H1 (cell line): ENCODE measurements around the gene WDR64. TPM values are rescaled to one million over a fixed set of nuclear protein-coding genes. Genes with fewer than 3 reads are reported as not detected.
"Not testable (repeated sequence)": the region's sequence is repeated elsewhere in the genome, so short reads cannot be mapped to it uniquely, and the experiment has no call there.

Source experiments
- CTCF ChIA-PET: fragments of 300-600 bp; sonication (Branson Sonifier 250); formaldehyde crosslinking; loops from one replicate; lab custom pipeline; 2021; ENCODE audit not compliant: partially characterized antibody; lab: Charles Lee
- POLR2A ChIA-PET: fragments of 300-600 bp; sonication (Branson Sonifier 250); formaldehyde crosslinking; loops from one replicate; lab custom pipeline; 2021; ENCODE audit warnings: inconsistent platforms; ENCODE audit not compliant: partially characterized antibody; lab: Charles Lee
- DNase-seq, 2 experiments: peaks; one replicate each; pipeline versions ENCODE4 v3.0.0 to v3.0.0-alpha.2; 2010 to 2022; ENCODE audit warnings: low spot score in 2 of 2, low read depth in 1 of 2, mixed read lengths in 1 of 2
- FAIRE-seq: peaks from 2 replicates; lab custom pipeline; 2011; peaks lifted over from hg19 to GRCh38; lab: Jason Lieb, UNC
- H2AFZ ChIP-seq: 2 replicates; pipeline ENCODE4 v1.8.1; 2012; ENCODE audit warnings: low read length, inconsistent platforms
- H2AK5ac ChIP-seq: 2 replicates; pipeline ENCODE4 v1.6.1; 2013; ENCODE audit warnings: low read depth, low read length
- H2BK120ac ChIP-seq: replicated peaks from 2 replicates; pipeline ENCODE3; 2013; ENCODE audit warnings: low read depth, low read length, inconsistent platforms
- H2BK12ac ChIP-seq: 2 replicates; pipeline ENCODE4 v1.6.1; 2013; ENCODE audit warnings: low read depth, low read length
- H2BK15ac ChIP-seq: 2 replicates; pipeline ENCODE4 v1.6.1; 2013; ENCODE audit warnings: low read length
- H2BK20ac ChIP-seq: 2 replicates; pipeline ENCODE4 v1.6.1; 2013; ENCODE audit warnings: low read length
- H2BK5ac ChIP-seq: 2 replicates; pipeline ENCODE4 v1.6.1; 2013; ENCODE audit warnings: low read depth, low read length
- H3K14ac ChIP-seq: 2 replicates; pipeline ENCODE4 v1.6.1; 2013; ENCODE audit warnings: inconsistent platforms; ENCODE audit not compliant: insufficient read length
- H3K18ac ChIP-seq: 2 replicates; pipeline ENCODE4 v1.6.1; 2013; ENCODE audit warnings: low read length; ENCODE audit errors: extremely low read depth
- H3K23ac ChIP-seq: 2 replicates; pipeline ENCODE4 v1.6.1; 2013; ENCODE audit warnings: inconsistent platforms; ENCODE audit not compliant: insufficient read length
- H3K23me2 ChIP-seq: 2 replicates; pipeline ENCODE4 v1.6.1; 2013; ENCODE audit warnings: low read depth, low read length
- H3K27ac ChIP-seq: 2 replicates; pipeline ENCODE4 v1.6.1; 2011; ENCODE audit warnings: low read depth, low read length, inconsistent platforms
- H3K27me3 ChIP-seq, 4 experiments: replicated peaks in 1 of 4; 1 replicate in 1 of 4; 2 replicates in 3 of 4; pipeline versions ENCODE4 v1.6.1 to v1.8.1; 2011 to 2013; ENCODE audit warnings: low read length in 3 of 4, mild to moderate bottlenecking in 3 of 4, inconsistent platforms in 2 of 4, mixed read lengths in 2 of 4, moderate library complexity in 1 of 4; ENCODE audit not compliant: control insufficient read depth in 3 of 4, insufficient read depth in 3 of 4; ENCODE audit errors: extremely low read depth in 1 of 4
- H3K36me3 ChIP-seq, 4 experiments: 2 replicates each; pipeline versions ENCODE4 v1.6.1 to v1.8.1; 2011 to 2013; ENCODE audit warnings: mild to moderate bottlenecking in 4 of 4, low read length in 3 of 4, moderate library complexity in 2 of 4, control low read depth in 1 of 4, inconsistent platforms in 1 of 4; ENCODE audit not compliant: insufficient read depth in 4 of 4, control insufficient read depth in 2 of 4
- H3K4ac ChIP-seq: replicated peaks from 2 replicates; pipeline ENCODE3; 2013; ENCODE audit warnings: low read length, low read depth, mixed read lengths, inconsistent platforms; ENCODE audit not compliant: insufficient read length
- H3K4me1 ChIP-seq, 4 experiments: replicated peaks in 1 of 4; 1 replicate in 1 of 4; 2 replicates in 3 of 4; pipeline versions ENCODE4 v1.6.1 to v1.8.1; 2011 to 2013; ENCODE audit warnings: low read length in 3 of 4, inconsistent platforms in 2 of 4, mixed read lengths in 1 of 4; ENCODE audit not compliant: insufficient read depth in 4 of 4, control insufficient read depth in 3 of 4
- H3K4me2 ChIP-seq, 2 experiments: 2 replicates each; pipeline versions ENCODE4 v1.6.1 to v1.8.1; 2011 to 2013; ENCODE audit warnings: low read depth in 2 of 2, low read length in 2 of 2, control low read depth in 1 of 2, inconsistent platforms in 1 of 2, mild to moderate bottlenecking in 1 of 2; ENCODE audit not compliant: insufficient read depth in 1 of 2
- H3K4me3 ChIP-seq, 4 experiments: fragments of 200-600, 300-600 bp in 1 of 4; sonication (generic), shearing (Covaris generic), sonication (Bioruptor Twin) in 1 of 4; 2 replicates each; pipeline versions ENCODE4 v1.5.1 to v1.8.1; 2011 to 2016; ENCODE audit warnings: low read length in 4 of 4, low read depth in 3 of 4, control low read depth in 2 of 4, inconsistent platforms in 2 of 4, mild to moderate bottlenecking in 2 of 4, mixed read lengths in 1 of 4, moderate library complexity in 1 of 4; ENCODE audit not compliant: insufficient read depth in 2 of 4; ENCODE audit errors: extremely low read depth in 1 of 4
- H3K56ac ChIP-seq: replicated peaks from 2 replicates; pipeline ENCODE3; 2013; ENCODE audit warnings: low read depth, mild to moderate bottlenecking, mixed read lengths, low read length, inconsistent platforms; ENCODE audit not compliant: insufficient read length
- H3K79me1 ChIP-seq: 2 replicates; pipeline ENCODE4 v1.6.1; 2013; ENCODE audit warnings: low read depth, low read length, control low read depth
- H3K79me2 ChIP-seq, 2 experiments: 2 replicates each; pipeline versions ENCODE4 v1.6.1 to v1.8.1; 2012 to 2013; ENCODE audit warnings: low read length in 2 of 2, mild to moderate bottlenecking in 2 of 2, inconsistent platforms in 1 of 2; ENCODE audit not compliant: insufficient read depth in 2 of 2, control insufficient read depth in 1 of 2
- H3K9ac ChIP-seq, 4 experiments: replicated peaks in 1 of 4; 1 replicate in 1 of 4; 2 replicates in 3 of 4; pipeline versions ENCODE4 v1.6.1 to v1.8.1; 2011 to 2013; ENCODE audit warnings: low read depth in 3 of 4, low read length in 3 of 4, control low read depth in 2 of 4, mild to moderate bottlenecking in 2 of 4, moderate library complexity in 2 of 4, inconsistent platforms in 1 of 4; ENCODE audit errors: extremely low read depth in 1 of 4
- H3K9me3 ChIP-seq, 2 experiments: 2 replicates each; pipeline versions ENCODE4 v1.6.1 to v1.8.1; 2012 to 2013; ENCODE audit warnings: mild to moderate bottlenecking in 2 of 2, moderate library complexity in 2 of 2, control low read depth in 1 of 2, inconsistent platforms in 1 of 2, low read depth in 1 of 2, low read length in 1 of 2, mixed read lengths in 1 of 2; ENCODE audit not compliant: insufficient read depth in 2 of 2
- H4K20me1 ChIP-seq, 2 experiments: replicated peaks in 1 of 2; 2 replicates each; pipeline versions ENCODE3 to v1.8.1; 2011 to 2013; ENCODE audit warnings: inconsistent platforms in 2 of 2, low read length in 2 of 2, mild to moderate bottlenecking in 1 of 2; ENCODE audit not compliant: insufficient read depth in 2 of 2, control insufficient read depth in 1 of 2
- H4K5ac ChIP-seq: 2 replicates; pipeline ENCODE4 v1.6.1; 2013; ENCODE audit warnings: low read length, low read depth, mixed read lengths, inconsistent platforms; ENCODE audit not compliant: insufficient read length
- H4K8ac ChIP-seq: 2 replicates; pipeline ENCODE4 v1.8.0; 2013; ENCODE audit warnings: mild to moderate bottlenecking, moderate library complexity, low read length, inconsistent platforms; ENCODE audit not compliant: insufficient read depth; ENCODE audit errors: extremely low read depth
- H4K91ac ChIP-seq: replicated peaks from 2 replicates; pipeline ENCODE3; 2013; ENCODE audit warnings: low read length, mixed read lengths, inconsistent platforms; ENCODE audit not compliant: insufficient read length
- WGBS, 2 experiments: shearing (Covaris generic) in 1 of 2; methylation state at CpG; one replicate each; pipeline versions ENCODE4 v1.1.6 to v1.1.7; 2013 to 2015; ENCODE audit warnings: low lambda C conversion rate in 2 of 2, mixed read lengths in 2 of 2, inconsistent platforms in 1 of 2, low coverage in 1 of 2, missing lambda C conversion rate in 1 of 2; ENCODE audit not compliant: insufficient replicate concordance in 2 of 2, insufficient coverage in 1 of 2, insufficient read length in 1 of 2; ENCODE audit errors: extremely low coverage in 1 of 2, missing lambda C conversion rate in 1 of 2; 5-methylcytosine and 5-hydroxymethylcytosine counted together
- polyA plus RNA-seq, 7 experiments: library from polyadenylated mRNA; depleted of rRNA in 3 of 7; stranded (reverse) in 5 of 7; unstranded in 2 of 7; fragments of >200 nt in 5 of 7; fragments of 200-250 nt in 2 of 7; gene quantifications; 1 replicate in 5 of 7; 2 replicates in 1 of 7; 4 replicates in 1 of 7; pipeline versions ENCODE4 v1.2.1 to v1.2.3, GENCODE V29; 2011 to 2013; ENCODE audit warnings: missing spikeins in 2 of 7, mixed read lengths in 2 of 7
- total RNA-seq: library from RNA; stranded (reverse); fragmentation: NEBNext Ultra II Directional; extraction: Animal tissue kit (Norgen Biotek cat#: 25700); gene quantifications from 2 replicates; pipeline ENCODE4 v1.2.1, GENCODE V29; 2021

The WDR64 gene
- total and polyA plus RNA-seq, 2 of the 8 experiments (the other 6 are each of a cell fraction or from before 2014, with no cell fraction given), result 0.02 TPM; not detected in 1

- CTCF ChIA-PET, result not testable (repeated sequence)
These were observed 29.9 kb downstream of the WDR64 start for GRCh38 chr1:241681861-241682448.

More at GRCh38 chr1:241681861-241682448, 29.9 kb downstream of the WDR64 start:
- H2BK5ac ChIP-seq, H3K18ac ChIP-seq, H3K56ac ChIP-seq, H2BK20ac ChIP-seq, H3K9ac ChIP-seq, H3K4ac ChIP-seq, H3K36me3 ChIP-seq, H3K79me1 ChIP-seq, H3K27me3 ChIP-seq, DNase-seq, H3K4me1 ChIP-seq, H3K79me2 ChIP-seq, H4K91ac ChIP-seq, H4K8ac ChIP-seq, H2BK12ac ChIP-seq, H4K20me1 ChIP-seq, H3K23ac ChIP-seq, H3K9me3 ChIP-seq, H3K4me2 ChIP-seq, H3K14ac ChIP-seq, H3K4me3 ChIP-seq, H4K5ac ChIP-seq, H2AFZ ChIP-seq, FAIRE-seq, H2AK5ac ChIP-seq, H3K23me2 ChIP-seq, H2BK120ac ChIP-seq, POLR2A ChIA-PET, H2BK15ac ChIP-seq, H3K27ac ChIP-seq: not testable (repeated sequence)
- WGBS, 2 experiments, result 79% methylated on average over 4 of the region's 4 CpGs; no CpG with 5 or more reads in 1 of the 2 experiments
